Stimulated activated CD8-positive, alpha-beta memory T cell treated with anti-CD3 and anti-CD28 coated beads, Interleukin-12 subunit alpha, Interleukin-12 subunit beta, amount 100 ng/mL, for 4 hours (primary cell): ENCODE measurements around the gene TMEM151A.
"Not testable (repeated sequence)": the region's sequence is repeated elsewhere in the genome, so short reads cannot be mapped to it uniquely, and the experiment has no call there.

Experiments used
- DNase-seq: peaks from one replicate; pipeline ENCODE4 v3.0.0-alpha.2; 2020; ENCODE audit warnings: low read depth

Gene TMEM151A

GRCh38 chr11:66309475-66309874 lies 17.8 kb downstream of the TMEM151A start:
- DNase-seq: no peak

DNA sequence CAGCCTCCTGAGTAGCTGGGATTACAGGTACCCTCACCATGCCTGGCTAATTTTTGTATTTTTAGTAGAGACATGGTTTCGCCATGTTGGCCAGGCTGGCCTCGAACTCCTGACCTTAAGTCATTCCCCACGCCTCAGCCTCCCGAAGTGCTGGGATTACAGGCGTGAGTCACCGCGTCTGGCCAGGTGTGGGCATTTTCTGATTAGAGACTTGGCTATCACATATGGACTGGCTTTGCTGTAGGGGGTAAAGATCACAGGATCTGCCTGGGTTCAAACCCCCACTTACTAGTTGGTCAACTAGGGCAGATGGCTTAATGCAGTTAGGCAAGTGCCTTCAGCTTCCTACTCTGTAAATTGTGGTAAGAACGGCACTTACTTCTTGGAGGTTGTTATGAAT lies 18.6 kb downstream of the TMEM151A start:
- no peak for DNase-seq

DNA sequence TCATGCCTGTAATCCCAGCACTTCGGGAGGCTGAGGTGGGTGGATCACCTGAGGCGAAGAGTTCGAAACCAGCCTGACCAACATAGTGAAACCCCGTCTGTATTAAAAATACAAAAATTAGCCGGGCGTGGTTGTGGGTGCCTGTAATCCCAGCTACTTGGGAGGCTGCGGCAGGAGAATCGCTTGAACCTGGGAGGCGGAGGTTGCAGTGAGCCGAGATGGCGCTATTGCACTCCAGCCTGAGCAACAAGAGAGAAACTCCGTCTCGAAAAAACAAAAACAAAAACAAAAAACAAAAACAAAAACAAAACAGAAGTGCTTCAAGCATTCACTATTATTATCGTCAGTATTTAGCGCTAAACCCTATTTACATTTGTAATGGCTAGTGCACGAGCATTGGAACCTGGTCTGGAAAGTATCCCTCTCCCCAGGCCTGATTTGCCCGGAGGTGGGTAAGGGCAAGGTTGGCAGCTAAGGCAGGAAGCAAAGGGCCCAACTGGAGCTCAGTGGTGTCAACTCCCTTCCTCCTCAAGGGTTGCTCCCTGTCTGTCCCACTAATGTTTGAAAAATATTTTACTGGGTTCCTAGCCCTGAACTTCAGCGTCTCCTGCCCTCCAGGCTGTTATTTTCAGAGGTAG lies 19.2 kb downstream of the TMEM151A start:
- DNase-seq: not testable (repeated sequence)

DNA sequence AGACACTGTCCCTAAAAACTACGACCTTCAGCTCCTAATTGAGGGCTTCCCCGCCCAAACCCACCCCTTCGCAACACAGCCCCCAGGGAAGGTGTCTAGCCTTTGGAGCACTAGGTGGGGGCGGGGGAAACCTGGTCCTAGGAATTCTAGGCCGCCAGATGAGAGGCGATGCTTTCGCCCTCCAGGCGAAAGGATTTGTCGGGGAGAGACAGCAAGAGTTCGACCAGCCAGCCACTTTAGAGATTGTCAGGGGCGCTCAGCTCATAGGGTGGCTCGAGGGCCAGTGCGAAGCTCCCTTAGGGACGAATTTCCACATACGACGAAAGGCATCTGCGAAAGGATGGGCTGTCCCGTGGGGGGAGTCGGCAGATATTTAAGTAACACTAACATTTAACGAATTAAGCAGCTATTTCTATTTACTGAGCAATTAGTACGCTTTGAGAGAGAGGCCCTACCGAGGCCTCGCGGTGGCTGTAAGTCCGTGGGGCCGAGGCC lies 19.8 kb downstream of the TMEM151A start:
- no peak for DNase-seq

DNA sequence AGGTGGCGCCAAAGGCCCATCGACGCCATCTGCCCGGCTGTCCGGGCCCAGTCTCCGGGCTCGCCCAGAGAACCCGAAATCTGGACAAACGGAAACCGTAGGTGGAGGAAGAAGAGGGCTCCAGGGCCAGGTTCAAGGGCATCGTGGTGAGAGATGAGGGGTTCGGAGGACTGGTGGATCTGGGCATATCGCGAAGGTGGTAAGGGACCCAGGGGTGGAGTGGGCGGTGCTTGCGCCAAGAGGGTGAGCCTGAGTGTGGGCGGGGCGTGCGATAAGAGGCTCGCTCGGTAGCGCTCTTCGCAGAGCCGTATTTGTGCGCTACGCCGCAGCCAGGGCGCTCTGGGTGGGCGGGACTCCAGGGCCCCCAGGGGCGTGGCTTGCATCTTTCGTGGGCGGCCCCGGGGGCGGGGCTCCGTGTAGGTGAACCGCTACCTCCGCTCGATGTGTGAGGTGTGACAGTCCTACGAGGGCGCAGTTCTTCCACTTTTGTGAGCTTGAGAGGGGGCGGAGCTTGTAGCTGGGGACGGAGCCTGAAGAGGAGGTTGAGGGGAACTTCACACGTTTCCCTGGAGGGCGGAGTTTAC lies 20.4 kb downstream of the TMEM151A start:
- DNase-seq: peak; percentile 97

DNA sequence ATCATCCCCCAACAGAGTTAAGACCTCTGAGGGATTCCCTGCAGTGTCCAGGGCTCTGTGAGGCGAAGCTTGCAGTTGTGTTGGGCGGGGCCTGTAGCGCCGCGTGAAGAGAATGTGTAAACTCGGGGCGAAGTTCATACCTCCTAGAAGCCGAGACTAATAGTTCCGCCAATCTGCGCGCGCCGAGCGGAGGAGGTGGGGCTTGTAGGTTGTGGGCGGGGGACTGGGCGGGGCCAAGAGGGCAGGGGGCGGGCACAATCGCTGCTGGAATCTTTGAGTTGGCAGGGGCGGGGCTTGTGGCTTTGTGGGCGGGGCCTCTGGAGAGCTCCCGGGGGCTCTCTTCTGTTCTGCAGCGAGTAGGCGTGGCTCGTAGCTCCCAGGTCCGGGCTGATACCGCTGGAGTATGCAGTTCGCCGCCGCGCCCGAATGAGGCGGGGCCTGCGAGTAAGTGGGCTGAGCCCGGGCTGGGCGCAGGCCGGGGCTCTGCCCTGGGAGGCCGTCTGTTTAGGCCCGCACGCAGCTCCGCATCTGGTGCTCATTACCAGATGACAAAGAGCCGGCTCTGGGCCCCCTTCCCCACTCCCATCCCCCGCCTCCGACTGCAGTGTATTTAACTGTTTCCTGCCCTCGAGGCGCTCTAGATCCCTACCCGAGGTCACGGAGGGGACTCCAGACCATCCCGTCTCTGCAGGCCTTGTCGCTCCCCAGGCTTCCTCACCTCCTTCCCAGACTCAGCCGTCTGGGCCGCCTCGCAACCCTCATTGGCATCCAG lies 21.0 kb downstream of the TMEM151A start:
- DNase-seq: peak; percentile 91

- DNase-seq: no peak
Observed at GRCh38 chr11:66313321-66314185, 21.9 kb downstream of the TMEM151A start.

- DNase-seq: no peak
Observed at GRCh38 chr11:66314186-66314501, 22.4 kb downstream of the TMEM151A start.

DNA sequence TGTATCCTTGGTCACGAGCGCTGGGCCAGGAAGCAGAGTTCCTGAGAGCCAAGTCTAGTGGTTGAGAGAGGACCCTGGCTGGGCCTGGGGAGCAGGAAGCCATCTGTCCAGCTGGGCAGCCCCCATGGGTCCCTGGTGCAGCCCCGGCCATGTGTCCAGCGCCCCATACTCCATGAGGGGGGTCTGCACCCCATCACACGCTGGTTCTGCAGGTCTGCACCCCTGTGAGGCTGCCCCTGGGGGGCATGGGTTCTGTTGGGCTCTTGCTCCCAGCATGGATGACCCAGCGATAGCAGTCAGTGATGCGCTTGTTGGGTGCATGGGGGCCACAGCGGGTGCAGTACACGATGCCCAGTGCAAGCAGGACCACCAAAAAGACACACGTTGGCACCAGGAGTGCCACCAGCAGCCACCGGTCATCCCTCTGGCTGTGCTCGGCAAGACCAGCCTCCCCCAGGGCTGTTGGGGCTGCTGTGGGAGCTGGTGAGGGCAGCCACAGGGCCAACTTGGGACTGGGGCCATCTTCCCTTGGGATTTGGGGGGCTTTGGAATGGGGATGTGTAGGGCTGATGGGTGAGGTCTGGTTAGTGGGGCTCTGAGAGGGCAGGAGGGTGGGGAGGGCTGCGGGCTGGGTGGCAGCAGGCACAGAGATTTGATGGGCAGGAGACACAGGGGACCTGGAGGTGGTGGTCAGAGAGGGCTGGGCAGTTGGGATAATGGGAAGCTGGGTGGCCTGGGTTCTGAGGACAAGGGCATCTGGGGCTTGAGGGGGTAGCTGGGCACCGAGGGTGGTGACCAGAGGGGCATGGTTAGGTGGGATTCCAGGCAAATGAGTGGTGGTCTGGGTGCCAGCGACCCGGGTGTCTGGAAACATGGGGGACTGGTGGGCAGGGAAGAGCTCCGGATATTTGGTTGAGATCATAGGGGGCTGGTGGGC lies 23.1 kb downstream of the TMEM151A start:
- DNase-seq: no peak

GRCh38 chr11:66315498-66315885 lies 23.8 kb downstream of the TMEM151A start:
- no peak for DNase-seq

- DNase-seq: no peak
Observed at GRCh38 chr11:66315921-66316811, 24.5 kb downstream of the TMEM151A start.

DNA sequence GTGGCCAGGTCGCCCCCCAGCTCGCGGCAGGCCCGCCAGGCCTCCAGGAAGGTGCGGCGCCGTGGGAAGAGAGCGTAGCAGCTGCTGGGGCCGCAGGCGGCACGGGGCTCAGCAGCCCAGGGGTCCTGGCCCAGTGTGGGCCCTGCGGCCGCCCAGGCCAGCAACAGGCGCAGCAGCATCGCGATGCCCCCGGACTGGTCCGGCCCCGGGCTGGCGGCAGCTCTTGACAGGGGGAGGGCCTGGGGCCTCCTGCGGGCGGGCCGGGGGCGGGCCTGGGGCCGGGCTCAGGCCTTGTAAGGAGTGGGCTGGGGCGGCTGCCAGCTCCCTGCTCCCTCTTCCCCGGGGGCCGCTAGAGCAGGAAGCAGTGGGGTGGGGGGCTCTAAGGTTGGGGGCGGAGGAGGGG lies 25.2 kb downstream of the TMEM151A start, which contains the start of gene CD248:
TSS of gene CD248 (minus strand) at position 196 of the 403 bp plus-strand sequence. CDS start at position 179, 17 bp downstream.
- no peak for DNase-seq

GRCh38 chr11:66317322-66317722 lies 25.6 kb downstream of the TMEM151A start:
- DNase-seq: no peak

- no peak for DNase-seq
Observed at GRCh38 chr11:66317723-66318599, 26.3 kb downstream of the TMEM151A start.

DNA sequence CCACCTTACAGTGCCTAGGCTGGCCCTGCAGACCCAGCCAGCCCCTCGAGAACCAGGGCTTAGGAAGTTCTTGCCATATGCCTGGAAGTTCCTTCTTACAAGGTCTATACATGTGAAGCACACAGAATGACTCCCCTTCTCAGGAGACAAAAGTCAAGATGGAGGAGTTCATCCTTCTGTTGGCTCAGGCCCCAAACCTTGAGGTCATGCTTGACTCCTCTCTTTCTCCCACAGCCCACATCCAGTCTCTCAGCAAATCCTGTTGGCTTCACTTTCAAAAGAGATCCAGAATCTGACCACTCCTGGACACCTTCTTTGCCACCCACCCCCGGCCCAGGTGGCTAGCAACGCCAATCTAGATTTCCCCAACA lies 26.9 kb downstream of the TMEM151A start:
- no peak for DNase-seq

- not testable (repeated sequence) for DNase-seq
Observed at GRCh38 chr11:66320289-66320688, 28.6 kb downstream of the TMEM151A start.

DNA sequence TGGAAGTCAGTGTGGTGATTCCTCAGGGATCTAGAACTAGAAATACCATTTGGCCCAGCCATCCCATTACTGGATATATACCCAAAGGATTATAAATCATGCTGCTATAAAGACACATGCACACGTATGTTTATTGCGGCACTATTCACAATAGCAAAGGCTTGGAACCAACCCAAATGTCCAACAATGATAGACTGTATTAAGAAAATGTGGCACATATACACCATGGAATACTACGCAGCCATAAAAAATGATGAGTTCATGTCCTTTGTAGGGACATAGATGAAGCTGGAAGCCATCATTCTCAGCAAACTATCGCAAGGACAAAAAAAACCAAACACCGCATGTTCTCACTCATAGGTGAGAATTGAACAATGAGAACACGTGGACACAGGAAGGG lies 29.1 kb downstream of the TMEM151A start:
- not testable (repeated sequence) for DNase-seq

DNA sequence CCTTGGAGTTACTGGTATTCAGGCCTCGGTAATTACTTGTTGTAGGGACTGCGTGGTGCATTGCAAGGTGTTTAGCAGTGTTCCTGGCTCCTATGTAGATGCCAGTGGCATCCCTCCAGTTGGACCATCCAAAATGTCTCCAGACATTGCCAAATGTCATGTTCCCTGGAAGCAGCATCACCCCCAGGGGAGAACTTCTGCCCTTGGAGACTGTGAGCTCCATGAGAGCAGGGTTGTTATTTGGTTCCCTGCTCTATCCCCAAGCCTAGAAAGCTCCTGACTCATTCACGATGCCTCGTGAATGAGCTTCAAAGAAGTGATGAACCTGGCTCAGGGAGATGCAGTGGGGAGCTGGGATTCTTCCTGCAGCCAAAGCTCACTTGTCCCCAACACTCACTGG lies 29.9 kb downstream of the TMEM151A start:
- no peak for DNase-seq
